HG02610 (cell line): Measurements from ENCODE around the gene TTC28.

Experiments
- ATAC-seq: cut with Tn5 transposase; IDR thresholded peaks from one replicate; pipeline ENCODE4 v1.9.1; 2021; ENCODE audit warnings: mild to moderate bottlenecking, moderate library complexity; ENCODE audit not compliant: unreplicated experiment

TTC28 gene

GRCh38 chr22:28151151-28151816, 528.4 kb downstream of the TTC28 start:
- no peak for ATAC-seq

GRCh38 chr22:28148816-28149465, 530.7 kb downstream of the TTC28 start:
- ATAC-seq = no peak

GRCh38 chr22:28147401-28147800, 532.2 kb downstream of the TTC28 start:
- ATAC-seq = no peak

- no peak for ATAC-seq
Observed at GRCh38 chr22:28146401-28147314, 533.0 kb downstream of the TTC28 start.

- ATAC-seq = no peak
Observed at GRCh38 chr22:28143961-28144745, 535.5 kb downstream of the TTC28 start.

GRCh38 chr22:28143241-28143865, 536.3 kb downstream of the TTC28 start:
- no peak for ATAC-seq

GRCh38 chr22:28142361-28142961, 537.2 kb downstream of the TTC28 start:
- no peak for ATAC-seq

- ATAC-seq = no peak
Observed at GRCh38 chr22:28141614-28142013, 538.0 kb downstream of the TTC28 start.

- ATAC-seq = no peak
Observed at GRCh38 chr22:28139961-28140360, 539.7 kb downstream of the TTC28 start.

- ATAC-seq = no peak
Observed at GRCh38 chr22:28139516-28139915, 540.1 kb downstream of the TTC28 start.

- no peak for ATAC-seq
Observed at GRCh38 chr22:28137036-28137435, 542.6 kb downstream of the TTC28 start.

GRCh38 chr22:28132466-28132865, 547.2 kb downstream of the TTC28 start:
- ATAC-seq = no peak

- no peak for ATAC-seq
Observed at GRCh38 chr22:28129319-28129962, 550.2 kb downstream of the TTC28 start.

- ATAC-seq = no peak
Observed at GRCh38 chr22:28128827-28129226, 550.8 kb downstream of the TTC28 start.

GRCh38 chr22:28125799-28126198, 553.8 kb downstream of the TTC28 start:
- no peak for ATAC-seq

- no peak for ATAC-seq
Observed at GRCh38 chr22:28123989-28124766, 555.5 kb downstream of the TTC28 start.

GRCh38 chr22:28120691-28121592, 558.7 kb downstream of the TTC28 start:
- ATAC-seq = no peak
